Liver (tissue), 9 donors: ENCODE results near the gene SSPN. TPM values are rescaled to one million over a fixed set of nuclear protein-coding genes. Genes with fewer than 3 reads are reported as not detected.

ENCODE experiments used
- DNase-seq: peaks from one replicate; pipeline ENCODE4 v3.0.0-alpha.2; 2017; ENCODE audit warnings: low spot score
- H3K27ac ChIP-seq, 2 donors: one replicate each; pipeline ENCODE4 v1.7.0; 2013; ENCODE audit warnings: inconsistent platforms in 2 of 2, low read length in 2 of 2, control low read depth in 1 of 2, low read depth in 1 of 2, mild to moderate bottlenecking in 1 of 2
- H3K27me3 ChIP-seq, 4 donors: one replicate each; pipeline versions ENCODE4 v1.6.1 to v1.7.0; 2013; ENCODE audit warnings: low read length in 3 of 4, inconsistent platforms in 1 of 4, mild to moderate bottlenecking in 1 of 4, moderate library complexity in 1 of 4; ENCODE audit not compliant: control insufficient read depth in 4 of 4, insufficient read depth in 4 of 4
- H3K36me3 ChIP-seq, 4 donors: one replicate each; pipeline versions ENCODE4 v1.6.1 to v1.7.0; 2013; ENCODE audit warnings: low read length in 3 of 4, mild to moderate bottlenecking in 3 of 4, low read depth in 1 of 4, moderate library complexity in 1 of 4; ENCODE audit not compliant: control insufficient read depth in 4 of 4, insufficient read depth in 3 of 4
- H3K4me1 ChIP-seq, 4 donors: one replicate each; pipeline versions ENCODE4 v1.6.1 to v1.7.0; 2013; ENCODE audit warnings: low read length in 3 of 4, mild to moderate bottlenecking in 3 of 4, moderate library complexity in 1 of 4; ENCODE audit not compliant: control insufficient read depth in 4 of 4, insufficient read depth in 4 of 4
- H3K4me3 ChIP-seq, 3 donors: one replicate each; pipeline versions ENCODE4 v1.6.1 to v1.7.0; 2013; ENCODE audit warnings: low read length in 3 of 3, control low read depth in 1 of 3, low read depth in 1 of 3, mild to moderate bottlenecking in 1 of 3
- H3K9ac ChIP-seq, 2 donors: one replicate each; pipeline ENCODE4 v1.7.0; 2013; ENCODE audit warnings: low read length in 2 of 2, mild to moderate bottlenecking in 2 of 2, moderate library complexity in 2 of 2, control low read depth in 1 of 2, low read depth in 1 of 2
- H3K9me3 ChIP-seq, 4 donors: one replicate each; pipeline versions ENCODE4 v1.6.1 to v1.7.0; 2013; ENCODE audit warnings: low read length in 3 of 4; ENCODE audit not compliant: control insufficient read depth in 4 of 4
- EGR1 ChIP-seq, 2 donors: IDR thresholded peaks; 2 replicates each; pipeline ENCODE4 v1.6.1; 2016 to 2018; ENCODE audit warnings: antibody characterized with exemption in 2 of 2, low read depth in 2 of 2
- FOXA1 ChIP-seq: IDR thresholded peaks from 2 replicates; pipeline ENCODE4 v1.6.1; 2016; ENCODE audit warnings: antibody characterized with exemption
- FOXA2 ChIP-seq: IDR thresholded peaks from 2 replicates; pipeline ENCODE4 v1.6.1; 2016; ENCODE audit warnings: antibody characterized with exemption
- GABPA ChIP-seq, 2 donors: IDR thresholded peaks in 1 of 2; conservative IDR thresholded peaks in 1 of 2; 2 replicates each; pipeline ENCODE4 v1.6.1; 2016; ENCODE audit warnings: antibody characterized with exemption in 2 of 2, mild to moderate bottlenecking in 1 of 2, moderate library complexity in 1 of 2
- HNF4A ChIP-seq, 2 donors: conservative IDR thresholded peaks; 2 replicates each; pipeline ENCODE4 v1.6.1; 2016; ENCODE audit warnings: antibody characterized with exemption in 2 of 2, mild to moderate bottlenecking in 2 of 2
- HNF4G ChIP-seq: IDR thresholded peaks from 2 replicates; pipeline ENCODE4 v1.6.1; 2016; ENCODE audit warnings: antibody characterized with exemption
- JUND ChIP-seq, 2 donors: IDR thresholded peaks; 2 replicates each; pipeline ENCODE4 v1.6.1; 2016; ENCODE audit warnings: antibody characterized with exemption in 2 of 2
- NR2F2 ChIP-seq: IDR thresholded peaks from 2 replicates; pipeline ENCODE4 v1.6.1; 2016; ENCODE audit warnings: antibody characterized with exemption
- RAD21 ChIP-seq, 2 donors: IDR thresholded peaks; 2 replicates each; pipeline ENCODE4 v1.6.1; 2016; ENCODE audit warnings: antibody characterized with exemption in 2 of 2, mild to moderate bottlenecking in 2 of 2
- REST ChIP-seq: IDR thresholded peaks from 2 replicates; pipeline ENCODE4 v1.6.1; 2016; ENCODE audit warnings: antibody characterized with exemption, mild to moderate bottlenecking
- RXRA ChIP-seq, 2 donors: IDR thresholded peaks; 2 replicates each; pipeline ENCODE4 v1.6.1; 2017 to 2018; ENCODE audit warnings: antibody characterized with exemption in 2 of 2, mild to moderate bottlenecking in 1 of 2
- TAF1 ChIP-seq: conservative IDR thresholded peaks from 2 replicates; pipeline ENCODE4 v1.6.1; 2016; ENCODE audit warnings: antibody characterized with exemption, mild to moderate bottlenecking
- YY1 ChIP-seq: IDR thresholded peaks from 2 replicates; pipeline ENCODE4 v1.6.1; 2016; ENCODE audit warnings: antibody characterized with exemption, mild to moderate bottlenecking
- ZBTB33 ChIP-seq: IDR thresholded peaks from 2 replicates; pipeline ENCODE4 v1.6.1; 2016; ENCODE audit warnings: antibody characterized with exemption
- WGBS: extraction: QIAGEN DNeasy Blood & Tissue Kit; methylation state at CpG from one replicate; pipeline ENCODE4 v1.1.7; 2013; 5-methylcytosine and 5-hydroxymethylcytosine counted together
- polyA plus RNA-seq, 2 donors: library from polyadenylated mRNA; stranded (reverse) in 1 of 2; unstranded in 1 of 2; fragments of 200-250 nt in 1 of 2; fragments of >200 nt in 1 of 2; fragmentation: Nextera tagmentation in 1 of 2; extraction: Ambion mirVana in 1 of 2; gene quantifications; one replicate each; pipeline versions ENCODE4 v1.2.1 to v1.2.3, GENCODE V29; 2013 to 2015
- total RNA-seq, 2 donors: library from RNA; depleted of rRNA; stranded (reverse); fragments of >200 nt; gene quantifications; one replicate each; pipeline ENCODE4 v1.2.3, GENCODE V29; 2014
- TF ChIP-seq, protein P1 (sequence below): IDR thresholded peaks from 2 replicates; pipeline ENCODE4 v1.6.1; 2016; ENCODE audit warnings: antibody characterized with exemption
- TF ChIP-seq, protein P2 (sequence below): fragments of 150-350 bp; IDR thresholded peaks from 2 replicates; pipeline ENCODE4 v1.5.1; 2017; ENCODE audit warnings: improper control_type of control experiment, low read depth, low read length; ENCODE audit not compliant: missing input control
- TF ChIP-seq, protein P3 (sequence below): IDR thresholded peaks from 2 replicates; pipeline ENCODE4 v1.6.1; 2016; ENCODE audit warnings: antibody characterized with exemption
- donor health status: healthy.
- donor health status: healthy.
- donor health status: healthy.
- donor health status: healthy.
- donor health status: healthy.

Gene SSPN
- total and polyA plus RNA-seq, 4 donors = 0.33 to 0.67 (median 0.46) TPM

DNA sequence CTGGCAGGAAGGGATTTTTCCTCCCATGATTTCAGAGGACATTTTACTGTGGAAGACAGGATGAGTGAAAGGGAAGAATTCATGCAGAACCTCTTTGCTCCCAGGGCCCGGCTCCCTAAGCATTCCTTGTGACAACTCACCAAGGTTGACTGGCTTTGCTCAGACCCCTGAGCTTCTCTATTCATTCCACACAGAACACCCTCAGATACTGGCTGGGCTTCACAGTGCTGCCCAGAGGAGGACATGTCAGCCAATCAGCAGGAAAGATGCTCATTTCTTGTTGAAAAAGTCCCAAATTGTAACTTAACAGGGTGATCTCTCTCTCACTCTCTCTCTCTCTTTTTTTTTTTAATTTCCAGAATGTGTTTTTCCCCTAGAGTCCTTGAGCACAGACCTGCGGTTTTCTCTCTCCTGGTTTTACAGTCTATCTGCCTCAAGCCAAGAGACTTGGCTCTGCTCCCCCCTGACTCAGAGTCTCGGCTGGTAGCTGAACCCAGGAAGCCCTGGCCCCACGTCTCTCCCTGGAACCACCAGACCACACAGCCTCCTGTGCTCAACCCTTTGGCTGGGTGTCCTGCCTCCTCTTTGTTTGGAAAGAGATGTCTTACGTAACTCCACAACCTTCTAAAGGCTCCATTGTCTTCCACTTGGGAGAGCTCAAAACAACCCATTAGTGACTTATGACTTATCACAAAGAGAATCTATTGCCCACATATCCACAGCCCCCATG, 43.9 kb downstream of the SSPN start:
- TF ChIP-seq, protein P1, sequence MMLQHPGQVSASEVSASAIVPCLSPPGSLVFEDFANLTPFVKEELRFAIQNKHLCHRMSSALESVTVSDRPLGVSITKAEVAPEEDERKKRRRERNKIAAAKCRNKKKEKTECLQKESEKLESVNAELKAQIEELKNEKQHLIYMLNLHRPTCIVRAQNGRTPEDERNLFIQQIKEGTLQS = no peak
- TF ChIP-seq GABPA (IDR thresholded peaks at IDR 0.05 in 1 of 2, conservative IDR thresholded peaks at IDR 0.05 in 1 of 2) = no peak
- TF ChIP-seq, protein P2, sequence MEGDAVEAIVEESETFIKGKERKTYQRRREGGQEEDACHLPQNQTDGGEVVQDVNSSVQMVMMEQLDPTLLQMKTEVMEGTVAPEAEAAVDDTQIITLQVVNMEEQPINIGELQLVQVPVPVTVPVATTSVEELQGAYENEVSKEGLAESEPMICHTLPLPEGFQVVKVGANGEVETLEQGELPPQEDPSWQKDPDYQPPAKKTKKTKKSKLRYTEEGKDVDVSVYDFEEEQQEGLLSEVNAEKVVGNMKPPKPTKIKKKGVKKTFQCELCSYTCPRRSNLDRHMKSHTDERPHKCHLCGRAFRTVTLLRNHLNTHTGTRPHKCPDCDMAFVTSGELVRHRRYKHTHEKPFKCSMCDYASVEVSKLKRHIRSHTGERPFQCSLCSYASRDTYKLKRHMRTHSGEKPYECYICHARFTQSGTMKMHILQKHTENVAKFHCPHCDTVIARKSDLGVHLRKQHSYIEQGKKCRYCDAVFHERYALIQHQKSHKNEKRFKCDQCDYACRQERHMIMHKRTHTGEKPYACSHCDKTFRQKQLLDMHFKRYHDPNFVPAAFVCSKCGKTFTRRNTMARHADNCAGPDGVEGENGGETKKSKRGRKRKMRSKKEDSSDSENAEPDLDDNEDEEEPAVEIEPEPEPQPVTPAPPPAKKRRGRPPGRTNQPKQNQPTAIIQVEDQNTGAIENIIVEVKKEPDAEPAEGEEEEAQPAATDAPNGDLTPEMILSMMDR = no peak
- no peak for TF ChIP-seq FOXA1
- TF ChIP-seq YY1 = no peak
- TF ChIP-seq NR2F2 = no peak
- no peak for TF ChIP-seq HNF4A (conservative IDR thresholded peaks at IDR 0.05)
- no peak for TF ChIP-seq REST
- TF ChIP-seq, protein P3, sequence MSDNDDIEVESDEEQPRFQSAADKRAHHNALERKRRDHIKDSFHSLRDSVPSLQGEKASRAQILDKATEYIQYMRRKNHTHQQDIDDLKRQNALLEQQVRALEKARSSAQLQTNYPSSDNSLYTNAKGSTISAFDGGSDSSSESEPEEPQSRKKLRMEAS = no peak
- no peak for TF ChIP-seq RAD21 (IDR thresholded peaks at IDR 0.05)
- TF ChIP-seq TAF1 = no peak
- TF ChIP-seq HNF4G = no peak
- TF ChIP-seq JUND (IDR thresholded peaks at IDR 0.05) = no peak
- no peak for TF ChIP-seq RXRA (IDR thresholded peaks at IDR 0.05)
- no peak for TF ChIP-seq FOXA2
- no peak for TF ChIP-seq ZBTB33
- no peak for TF ChIP-seq EGR1 (IDR thresholded peaks at IDR 0.05; ENCODE audit: low read depth in 2 of 2)
- Histone ChIP-seq H3K9me3 (peaks cover 0 to 1% (median 0%) of the 10 kb centered on the region in 4 donors), H3K9ac (no peak overlapping the region), H3K27me3 (no peaks in the 10 kb centered on the region), H3K4me3 (no peak overlapping the region), H3K4me1 (peaks cover 0 to 1% (median 0%) of the 10 kb centered on the region in 4 donors), H3K36me3 (no peaks in the 10 kb centered on the region), H3K27ac (no peak overlapping the region)
- 79% methylated on average over 5 of the region's 5 CpGs for WGBS
- no peak for DNase-seq
